Prostate gland (tissue), 2 donors: ENCODE measurements around the gene MAGI2. TPM values are rescaled to one million over a fixed set of nuclear protein-coding genes. Genes with fewer than 3 reads are reported as not detected.

ENCODE experiments used
- DNase-seq: peaks from one replicate; pipeline ENCODE4 v3.0.0-alpha.2; 2019; ENCODE audit warnings: low spot score
- H3K27ac ChIP-seq, 2 donors: fragments of 200-600 bp; sonication (generic); 2 replicates each; pipeline ENCODE4 v1.5.1; 2017 to 2019
- H3K27me3 ChIP-seq: fragments of 200-600 bp; sonication (generic); replicated peaks from 2 replicates; pipeline ENCODE4 v1.5.1; 2019; ENCODE audit not compliant: insufficient read depth
- H3K36me3 ChIP-seq, 2 donors: fragments of 200-600 bp; sonication (generic); 1 replicate in 1 of 2; 2 replicates in 1 of 2; pipeline versions ENCODE4 v1.5.1 to v1.8.1; 2017 to 2019
- H3K4me1 ChIP-seq: fragments of 200-600 bp; sonication (generic); replicated peaks from 2 replicates; pipeline ENCODE4 v1.5.1; 2019
- H3K4me3 ChIP-seq, 2 donors: fragments of 200-600 bp; sonication (generic); 2 replicates each; pipeline ENCODE4 v1.5.1; 2017 to 2019
- H3K9me3 ChIP-seq: fragments of 200-600 bp; sonication (generic); 2 replicates; pipeline ENCODE4 v1.5.1; 2017
- CTCF ChIP-seq, 4 experiments: fragments of 200-600 bp in 2 of 4; fragments of 450-650 bp in 2 of 4; sonication (generic) in 2 of 4; IDR thresholded peaks; 1 replicate in 3 of 4; 2 replicates in 1 of 4; pipeline ENCODE4 v1.5.1; 2016 to 2019; ENCODE audit warnings: antibody characterized with exemption in 4 of 4, mild to moderate bottlenecking in 2 of 4, moderate library complexity in 2 of 4
- POLR2A ChIP-seq: fragments of 450-650 bp; IDR thresholded peaks from one replicate; pipeline ENCODE4 v1.6.1; 2016; ENCODE audit warnings: antibody characterized with exemption, mild to moderate bottlenecking
- POLR2AphosphoS5 ChIP-seq: sonication (generic); formaldehyde crosslinking; IDR thresholded peaks from one replicate; pipeline ENCODE4 v1.6.1; 2017; ENCODE audit warnings: antibody characterized with exemption
- WGBS: methylation state at CpG from one replicate; pipeline ENCODE4 v1.1.5; 2018; 5-methylcytosine and 5-hydroxymethylcytosine counted together
- intact Hi-C: fragments of 100-400 bp; cut with DNase I; formaldehyde crosslinking; loops from one replicate; pipeline ENCODE4 v1.14.2; 2022
- total RNA-seq, 2 donors: library from RNA; depleted of rRNA; stranded (reverse); fragments of >200 nt; gene quantifications; one replicate each; pipeline ENCODE4 v1.1.0, GENCODE V29; 2016

MAGI2 gene
- total RNA-seq, 2 donors from 2014 or later: 27.1 to 31.3 TPM

GRCh38 chr7:78673272-78673671 lies 780.2 kb downstream of the MAGI2 start:
- Histone ChIP-seq H3K9me3 (no peaks in the 10 kb centered on the region), H3K4me1 (no peaks in the 10 kb centered on the region), H3K27me3 (no peaks in the 10 kb centered on the region), H3K27ac (no peak overlapping the region), H3K36me3 (no peaks in the 10 kb centered on the region), H3K4me3 (no peak overlapping the region)
- DNase-seq: no peak
- intact Hi-C loops: no loop called here
- TF ChIP-seq POLR2A (no peak), CTCF (IDR thresholded peaks at IDR 0.05) (no peak), POLR2AphosphoS5 (no peak)

- DNase-seq: no peak
- H3K4me1 ChIP-seq: no peaks in the 10 kb centered on the region
- H3K27me3 ChIP-seq: no peaks in the 10 kb centered on the region
- no peaks in the 10 kb centered on the region for H3K36me3 ChIP-seq
- H3K27ac ChIP-seq: no peak overlapping the region
- H3K4me3 ChIP-seq: no peak overlapping the region
- intact Hi-C loops: no loop called here
- TF ChIP-seq POLR2A (no peak), CTCF (IDR thresholded peaks at IDR 0.05) (no peak), POLR2AphosphoS5 (no peak)
- H3K9me3 ChIP-seq: no peaks in the 10 kb centered on the region
- WGBS: 91% methylated on average over 4 of the region's 4 CpGs
These were observed 790.5 kb downstream of the MAGI2 start for GRCh38 chr7:78662939-78663338.

- H3K36me3 ChIP-seq: no peaks in the 10 kb centered on the region
- intact Hi-C loops: no loop called here
- no peak for DNase-seq
- no peaks in the 10 kb centered on the region for H3K9me3 ChIP-seq
- WGBS: 87% methylated on average over 3 of the region's 3 CpGs
- H3K4me3 ChIP-seq: no peak overlapping the region
- TF ChIP-seq CTCF (IDR thresholded peaks at IDR 0.05) (no peak), POLR2A (no peak), POLR2AphosphoS5 (no peak)
- no peak overlapping the region for H3K27ac ChIP-seq
- H3K4me1 ChIP-seq: no peaks in the 10 kb centered on the region
- no peaks in the 10 kb centered on the region for H3K27me3 ChIP-seq
These were observed 803.5 kb downstream of the MAGI2 start for GRCh38 chr7:78649976-78650375.

GRCh38 chr7:78649236-78649635 lies 804.2 kb downstream of the MAGI2 start:
- H3K27me3 ChIP-seq: no peaks in the 10 kb centered on the region
- H3K4me1 ChIP-seq: no peaks in the 10 kb centered on the region
- DNase-seq: no peak
- 95% methylated on average over 2 of the region's 2 CpGs for WGBS
- no peaks in the 10 kb centered on the region for H3K36me3 ChIP-seq
- no peaks in the 10 kb centered on the region for H3K9me3 ChIP-seq
- H3K27ac ChIP-seq: no peak overlapping the region
- intact Hi-C loops: no loop called here
- H3K4me3 ChIP-seq: no peak overlapping the region
- TF ChIP-seq POLR2AphosphoS5: no peak
- TF ChIP-seq CTCF (IDR thresholded peaks at IDR 0.05): no peak
- no peak for TF ChIP-seq POLR2A

GRCh38 chr7:78642751-78643150 lies 810.7 kb downstream of the MAGI2 start:
- no peak for DNase-seq
- H3K9me3 ChIP-seq: no peaks in the 10 kb centered on the region
- intact Hi-C loops: no loop called here
- no peaks in the 10 kb centered on the region for H3K4me1 ChIP-seq
- no peaks in the 10 kb centered on the region for H3K27me3 ChIP-seq
- no peak overlapping the region for H3K27ac ChIP-seq
- H3K4me3 ChIP-seq: no peak overlapping the region
- H3K36me3 ChIP-seq: no peaks in the 10 kb centered on the region
- no peak for TF ChIP-seq POLR2A
- no peak for TF ChIP-seq POLR2AphosphoS5
- no peak for TF ChIP-seq CTCF (IDR thresholded peaks at IDR 0.05)
